ENCODE data around the gene GDI1. TPM values are rescaled to one million over a fixed set of nuclear protein-coding genes. Genes with fewer than 3 reads are reported as not detected.

The GDI1 gene
- total RNA-seq, 2 donors from 2014 or later = 157 to 187 TPM

GRCh38 chrX:154419688-154420401, 17.1 kb upstream of the GDI1 start:
- Mint-ChIP-seq H3K27ac (no peak overlapping the region), H3K4me1 (ENCODE audit: low read depth in 2 of 2) (peaks cover 0 to 9% of the 10 kb centered on the region in 2 donors), H3K9me3 (no peaks in the 10 kb centered on the region), H3K4me3 (no peak overlapping the region), H3K27me3 (peaks cover 0 to 2% of the 10 kb centered on the region in 2 donors), H3K36me3 (no peaks in the 10 kb centered on the region)
- ATAC-seq = no peak
- DNase-seq (ENCODE audit: low spot score) = no peak

- peaks cover 0 to 9% of the 10 kb centered on the region in 2 donors for H3K4me1 Mint-ChIP-seq (ENCODE audit: low read depth in 2 of 2)
- H3K27me3 Mint-ChIP-seq = peaks cover 0 to 2% of the 10 kb centered on the region in 2 donors
- H3K27ac Mint-ChIP-seq = no peak overlapping the region
- ATAC-seq (no peak), DNase-seq (ENCODE audit: low spot score) (no peak)
- no peak overlapping the region for H3K4me3 Mint-ChIP-seq
- no peaks in the 10 kb centered on the region for H3K36me3 Mint-ChIP-seq
- H3K9me3 Mint-ChIP-seq = no peaks in the 10 kb centered on the region
These were observed 16.6 kb upstream of the GDI1 start for GRCh38 chrX:154420402-154420756.

GRCh38 chrX:154426916-154427770, 9.8 kb upstream of the GDI1 start:
- DNase-seq (ENCODE audit: low spot score) (no peak), ATAC-seq (no peak)
- H3K4me3 Mint-ChIP-seq = peak overlapping the region; percentile 84
- H3K27me3 Mint-ChIP-seq = no peaks in the 10 kb centered on the region
- H3K9me3 Mint-ChIP-seq = no peaks in the 10 kb centered on the region
- peaks cover 23 to 30% of the 10 kb centered on the region in 2 donors for H3K4me1 Mint-ChIP-seq (ENCODE audit: low read depth in 2 of 2)
- no peaks in the 10 kb centered on the region for H3K36me3 Mint-ChIP-seq
- H3K27ac Mint-ChIP-seq = peak overlapping the region in 1 of 2 donors; percentile 62

GRCh38 chrX:154428176-154429171, 8.5 kb upstream of the GDI1 start, which contains the start of gene ATP6AP1:
Gene ATP6AP1, plus strand, starts transcription at chrX:154428677. Its CDS starts 16 bp downstream, at chrX:154428693.
- Mint-ChIP-seq H3K27me3 (no peaks in the 10 kb centered on the region), H3K9me3 (no peaks in the 10 kb centered on the region), H3K4me3 (peak within 1 kb of the TSS; percentile 84), H3K27ac (peak within 1 kb of the TSS; percentile 62 to 84), H3K36me3 (no peaks in the 10 kb centered on the region), H3K4me1 (ENCODE audit: low read depth in 2 of 2) (peaks cover 23 to 30% of the 10 kb centered on the region in 2 donors)
- peak; percentile 98 to 99 for ATAC-seq
- peak; percentile 91 for DNase-seq (ENCODE audit: low spot score)

- Mint-ChIP-seq H3K36me3 (no peaks in the 10 kb centered on the region), H3K4me3 (peak overlapping the region; percentile 84), H3K9me3 (no peaks in the 10 kb centered on the region), H3K27ac (peak overlapping the region in 1 of 2 donors; percentile 84), H3K27me3 (no peaks in the 10 kb centered on the region), H3K4me1 (ENCODE audit: low read depth in 2 of 2) (peaks cover 23 to 24% of the 10 kb centered on the region in 2 donors)
- no peak for ATAC-seq
- DNase-seq (ENCODE audit: low spot score) = no peak
These were observed 7.2 kb upstream of the GDI1 start for GRCh38 chrX:154429711-154430110.

- H3K9me3 Mint-ChIP-seq = no peaks in the 10 kb centered on the region
- H3K27ac Mint-ChIP-seq = peak overlapping the region; percentile 84 to 86
- ATAC-seq = no peak
These were observed 6.5 kb upstream of the GDI1 start for GRCh38 chrX:154430479-154430878.

GRCh38 chrX:154430916-154431315, 6.0 kb upstream of the GDI1 start:
- Mint-ChIP-seq H3K4me1 (ENCODE audit: low read depth in 2 of 2) (peaks cover 23 to 28% of the 10 kb centered on the region in 2 donors), H3K27ac (peak overlapping the region; percentile 84 to 86), H3K9me3 (no peaks in the 10 kb centered on the region), H3K27me3 (no peaks in the 10 kb centered on the region), H3K36me3 (no peaks in the 10 kb centered on the region), H3K4me3 (peak overlapping the region; percentile 82)
- DNase-seq (ENCODE audit: low spot score) (no peak), ATAC-seq (peak in 1 of 2 donors; percentile 25)

More at GRCh38 chrX:154430479-154430878, 6.5 kb upstream of the GDI1 start:
- DNase-seq (ENCODE audit: low spot score) = no peak
- peak overlapping the region; percentile 82 for H3K4me3 Mint-ChIP-seq
- H3K27me3 Mint-ChIP-seq = no peaks in the 10 kb centered on the region
- H3K36me3 Mint-ChIP-seq = no peaks in the 10 kb centered on the region
- peaks cover 23 to 24% of the 10 kb centered on the region in 2 donors for H3K4me1 Mint-ChIP-seq (ENCODE audit: low read depth in 2 of 2)

GRCh38 chrX:154431341-154431740, 5.6 kb upstream of the GDI1 start:
- H3K4me1 Mint-ChIP-seq (ENCODE audit: low read depth in 2 of 2) = peaks cover 27 to 32% of the 10 kb centered on the region in 2 donors
- H3K9me3 Mint-ChIP-seq = no peaks in the 10 kb centered on the region
- H3K27me3 Mint-ChIP-seq = no peaks in the 10 kb centered on the region
- H3K36me3 Mint-ChIP-seq = no peaks in the 10 kb centered on the region
- DNase-seq (ENCODE audit: low spot score) = no peak
- peak overlapping the region; percentile 82 for H3K4me3 Mint-ChIP-seq
- H3K27ac Mint-ChIP-seq = peak overlapping the region; percentile 84 to 86
- ATAC-seq = no peak

- peaks cover 27 to 33% of the 10 kb centered on the region in 2 donors for H3K4me1 Mint-ChIP-seq (ENCODE audit: low read depth in 2 of 2)
- no peaks in the 10 kb centered on the region for H3K9me3 Mint-ChIP-seq
- H3K4me3 Mint-ChIP-seq = no peak overlapping the region
- no peak overlapping the region for H3K27ac Mint-ChIP-seq
- peak; percentile 22 for DNase-seq (ENCODE audit: low spot score)
- no peaks in the 10 kb centered on the region for H3K36me3 Mint-ChIP-seq
- no peak for ATAC-seq
- no peaks in the 10 kb centered on the region for H3K27me3 Mint-ChIP-seq
These were observed 4.7 kb upstream of the GDI1 start for GRCh38 chrX:154432210-154432609.

GRCh38 chrX:154433605-154434004, 3.3 kb upstream of the GDI1 start:
- H3K36me3 Mint-ChIP-seq = no peaks in the 10 kb centered on the region
- peaks cover 0 to 3% of the 10 kb centered on the region in 2 donors for H3K27me3 Mint-ChIP-seq
- H3K9me3 Mint-ChIP-seq = no peaks in the 10 kb centered on the region
- no peak overlapping the region for H3K27ac Mint-ChIP-seq
- H3K4me1 Mint-ChIP-seq (ENCODE audit: low read depth in 2 of 2) = peaks cover 28 to 33% of the 10 kb centered on the region in 2 donors
- DNase-seq (ENCODE audit: low spot score) (no peak), ATAC-seq (no peak)
- no peak overlapping the region for H3K4me3 Mint-ChIP-seq

GRCh38 chrX:154434394-154435168, 2.4 kb upstream of the GDI1 start:
- no peak for ATAC-seq
- no peak for DNase-seq (ENCODE audit: low spot score)
- H3K4me1 Mint-ChIP-seq (ENCODE audit: low read depth in 2 of 2) = peaks cover 22 to 28% of the 10 kb centered on the region in 2 donors
- H3K36me3 Mint-ChIP-seq = no peaks in the 10 kb centered on the region
- H3K9me3 Mint-ChIP-seq = no peaks in the 10 kb centered on the region
- H3K27me3 Mint-ChIP-seq = peaks cover 0 to 3% of the 10 kb centered on the region in 2 donors
- H3K27ac Mint-ChIP-seq = no peak overlapping the region
- no peak overlapping the region for H3K4me3 Mint-ChIP-seq

- ATAC-seq = no peak
- H3K4me3 Mint-ChIP-seq = no peak overlapping the region
- H3K9me3 Mint-ChIP-seq = no peaks in the 10 kb centered on the region
- H3K4me1 Mint-ChIP-seq (ENCODE audit: low read depth in 2 of 2) = peaks cover 19 to 24% of the 10 kb centered on the region in 2 donors
- DNase-seq (ENCODE audit: low spot score) = no peak
- H3K27ac Mint-ChIP-seq = peak overlapping the region in 1 of 2 donors; percentile 90
- peaks cover 0 to 3% of the 10 kb centered on the region in 2 donors for H3K27me3 Mint-ChIP-seq
- H3K36me3 Mint-ChIP-seq = no peaks in the 10 kb centered on the region
These were observed 1.7 kb upstream of the GDI1 start for GRCh38 chrX:154435171-154435733.
